Left lung (tissue), 10 donors: ENCODE results near the gene GPR142. TPM values are rescaled to one million over a fixed set of nuclear protein-coding genes. Genes with fewer than 3 reads are reported as not detected.

Source experiments
- ATAC-seq: fragments of 200-7000 bp; cut with Tn5 transposase; one replicate; pipeline ENCODE4 v1.9.1; 2020; ENCODE audit warnings: moderate library complexity
- DNase-seq, 4 donors: peaks; one replicate each; pipeline ENCODE4 v3.0.0-alpha.2; 2013 to 2020
- H3K27ac ChIP-seq, 2 donors: fragments of 200-600 bp; sonication (generic) in 1 of 2; one replicate each; pipeline versions ENCODE4 v1.5.0 to v1.8.0; 2020 to 2021
- H3K27me3 ChIP-seq, 2 donors: fragments of 200-600 bp; sonication (generic) in 1 of 2; one replicate each; pipeline versions ENCODE4 v1.5.0 to v1.8.0; 2020 to 2021
- H3K36me3 ChIP-seq, 2 donors: fragments of 200-600 bp; sonication (generic) in 1 of 2; one replicate each; pipeline versions ENCODE4 v1.5.0 to v1.8.0; 2020 to 2021
- H3K4me1 ChIP-seq, 2 donors: fragments of 200-600 bp; one replicate each; pipeline ENCODE4 v1.8.0; 2021
- H3K4me3 ChIP-seq, 2 donors: fragments of 200-600 bp; sonication (generic) in 1 of 2; one replicate each; pipeline versions ENCODE4 v1.5.0 to v1.8.0; 2020 to 2021; ENCODE audit warnings: mild to moderate bottlenecking in 1 of 2
- H3K9me3 ChIP-seq, 2 donors: fragments of 200-600 bp; sonication (generic) in 1 of 2; one replicate each; pipeline versions ENCODE4 v1.5.0 to v1.8.0; 2020 to 2021
- CTCF ChIP-seq, 2 donors: fragments of 200-600 bp; sonication (generic) in 1 of 2; IDR thresholded peaks; one replicate each; pipeline versions ENCODE4 v1.5.0 to v1.8.0; 2021; ENCODE audit warnings: antibody characterized with exemption in 2 of 2
- intact Hi-C, 2 donors: fragments of 100-400 bp; cut with DNase I; formaldehyde crosslinking; loops; one replicate each; pipeline versions ENCODE4 v1.11.2 to v1.14.2; 2022
- polyA plus RNA-seq, 6 donors: library from polyadenylated mRNA; unstranded; fragments of 120-200 nt; gene quantifications; one replicate each; pipeline ENCODE4 v1.2.1, GENCODE V29; 2013; ENCODE audit not compliant: insufficient read length in 6 of 6
- total RNA-seq, 2 donors: library from RNA; stranded (reverse); fragmentation: NEBNext Ultra II Directional; extraction: Animal tissue kit (Norgen Biotek cat#: 25700); gene quantifications; one replicate each; pipeline ENCODE4 v1.2.1, GENCODE V29; 2021
- donor health status: DM: no; HTN: yes; CAD: no.
- donor health status: DM: no; HTN: no; CAD: no.

Gene GPR142
- total and polyA plus RNA-seq, 8 donors = 0.08 TPM; not detected in 6

DNA sequence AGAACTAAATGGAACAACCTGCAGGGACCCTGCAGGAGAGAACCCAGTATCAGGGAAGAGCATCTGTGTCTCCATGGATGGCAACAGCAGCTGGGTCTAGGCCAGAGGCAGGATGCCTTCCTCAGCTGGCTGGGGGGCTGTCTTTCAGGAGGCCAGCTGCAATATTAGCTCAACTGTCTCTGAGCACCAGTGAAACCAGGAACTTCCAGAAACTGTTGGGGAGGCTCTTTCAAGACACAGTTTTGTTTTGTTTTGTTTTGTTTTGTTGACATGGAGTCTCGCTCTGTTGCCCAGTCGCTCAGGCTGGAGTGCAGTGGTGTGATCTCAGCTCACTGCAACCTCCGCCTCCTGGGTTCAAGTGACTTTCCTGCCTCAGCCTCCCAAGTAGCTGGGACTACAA, 7.6 kb downstream of the GPR142 start:
- Histone ChIP-seq H3K36me3 (no peaks in the 10 kb centered on the region), H3K27ac (no peak overlapping the region), H3K9me3 (no peaks in the 10 kb centered on the region), H3K4me3 (no peak overlapping the region), H3K4me1 (peaks cover 4 to 7% of the 10 kb centered on the region in 2 donors), H3K27me3 (peaks cover 0 to 24% of the 10 kb centered on the region in 2 donors)
- TF ChIP-seq CTCF (IDR thresholded peaks at IDR 0.05) = no peak
- intact Hi-C loops = no loop called here
- DNase-seq = no peak
- ATAC-seq = no peak

DNA sequence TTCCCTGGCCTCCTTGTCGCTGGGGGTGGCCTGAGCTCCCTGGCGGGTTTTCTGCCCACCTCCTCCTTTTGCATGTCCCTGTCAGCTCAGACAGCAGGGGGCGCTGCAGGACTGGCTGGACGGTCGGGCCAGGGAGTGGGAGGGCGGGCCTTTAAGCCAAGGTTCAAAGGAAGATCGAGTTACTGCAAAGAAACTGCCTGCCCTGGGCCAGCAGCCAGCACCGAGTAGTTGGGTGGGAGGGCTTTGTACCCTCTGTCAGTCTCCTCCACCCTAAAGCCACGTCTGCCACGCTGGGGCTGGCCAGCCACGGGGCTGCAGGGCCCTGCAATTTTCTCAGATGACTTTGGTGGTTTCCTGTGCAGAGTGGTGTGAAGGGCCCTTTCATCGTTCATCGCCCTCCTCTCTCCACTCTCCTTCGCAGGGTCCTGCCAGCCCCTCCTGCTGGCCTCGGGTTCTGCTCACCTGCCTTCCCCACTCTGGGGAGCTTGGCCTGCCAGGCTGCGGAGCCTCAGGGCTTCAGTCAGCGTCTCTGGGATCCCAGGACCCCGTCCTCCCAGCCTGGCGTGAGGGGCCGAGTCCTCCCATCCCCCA, 12.3 kb downstream of the GPR142 start:
- Histone ChIP-seq H3K4me1 (peaks cover 11 to 15% of the 10 kb centered on the region in 2 donors), H3K4me3 (no peak overlapping the region), H3K27ac (peak overlapping the region in 1 of 2 donors; percentile 18), H3K36me3 (no peaks in the 10 kb centered on the region), H3K27me3 (peaks cover 0 to 16% of the 10 kb centered on the region in 2 donors), H3K9me3 (no peaks in the 10 kb centered on the region)
- DNase-seq (peak; percentile 90 to 98 (median 94)), ATAC-seq (peak; percentile 92)
- TF ChIP-seq CTCF (IDR thresholded peaks at IDR 0.05) = peak; percentile 80 to 95
- intact Hi-C loops = loop anchor here (2.0 to 10.0 kb wide), 2 partner anchors 75 to 79 kb away; no protein-coding TSS in a partner anchor

DNA sequence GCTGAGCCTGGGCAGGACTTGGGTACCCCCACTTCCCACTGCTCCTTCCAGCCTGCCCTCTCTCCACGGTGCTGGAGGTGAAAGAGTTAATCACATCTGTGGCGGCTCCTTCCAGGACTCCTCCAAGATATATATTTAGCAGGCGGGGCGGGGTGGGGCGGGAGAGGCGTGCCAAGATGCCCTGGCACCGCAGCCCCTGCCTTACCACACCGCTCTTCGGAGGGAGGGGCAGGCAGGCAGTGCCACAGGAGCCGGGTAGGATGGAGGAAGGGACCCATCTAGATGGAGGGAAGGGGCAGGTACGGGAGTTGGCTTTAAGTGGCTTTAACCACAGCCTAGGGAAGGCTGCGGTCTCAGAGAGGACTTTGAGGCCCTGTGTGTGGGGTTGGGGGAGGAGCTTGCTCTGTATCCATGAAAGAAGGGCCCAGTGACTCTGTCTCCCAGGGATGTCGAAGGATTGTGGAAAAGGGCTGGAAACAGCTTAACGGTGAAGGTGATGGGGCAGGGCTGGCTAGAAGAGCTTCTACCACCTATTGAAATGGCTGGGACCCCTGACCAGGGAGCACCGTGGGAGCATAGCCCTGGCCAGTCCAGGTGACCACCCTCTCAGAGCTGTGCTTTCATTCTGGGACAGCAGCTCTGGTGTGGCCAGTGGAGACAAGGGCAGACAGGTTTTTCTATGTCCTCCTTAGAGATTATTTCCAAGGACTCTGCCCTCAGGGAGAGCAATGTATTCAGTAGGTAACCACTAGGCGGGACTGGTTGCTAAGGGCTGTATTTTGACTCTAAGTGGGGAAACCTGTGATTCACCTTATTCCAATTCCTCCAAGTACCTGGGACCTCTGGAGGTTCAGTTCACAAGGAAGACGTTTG, 13.0 kb downstream of the GPR142 start:
- Histone ChIP-seq H3K27me3 (peaks cover 0 to 16% of the 10 kb centered on the region in 2 donors), H3K9me3 (no peaks in the 10 kb centered on the region), H3K4me3 (no peak overlapping the region), H3K4me1 (peaks cover 11 to 15% of the 10 kb centered on the region in 2 donors), H3K27ac (peak overlapping the region in 1 of 2 donors; percentile 18), H3K36me3 (no peaks in the 10 kb centered on the region)
- ATAC-seq = peak; percentile 81
- intact Hi-C loops = loop anchor here in 1 of 2 donors (10.0 kb wide), 1 partner anchor 74 kb away; no protein-coding TSS in a partner anchor
- peak in 1 of 4 donors; percentile 60 for DNase-seq
- TF ChIP-seq CTCF (IDR thresholded peaks at IDR 0.05) = no peak

GRCh38 chr17:74380959-74381808, 13.9 kb downstream of the GPR142 start:
- Histone ChIP-seq H3K9me3 (no peaks in the 10 kb centered on the region), H3K4me3 (no peak overlapping the region), H3K4me1 (peaks cover 11 to 15% of the 10 kb centered on the region in 2 donors), H3K27ac (no peak overlapping the region), H3K27me3 (peaks cover 0 to 16% of the 10 kb centered on the region in 2 donors), H3K36me3 (no peaks in the 10 kb centered on the region)
- ATAC-seq (no peak), DNase-seq (no peak)
- TF ChIP-seq CTCF (IDR thresholded peaks at IDR 0.05) = no peak
- intact Hi-C loops = loop anchor here in 1 of 2 donors (10.0 kb wide), 1 partner anchor 74 kb away; no protein-coding TSS in a partner anchor
